Natural killer cell treated with Interleukin-12 subunit alpha and Interleukin-12 subunit beta and Interleukin-15 and Interleukin-18, amount 100 ng/mL, for 72 hours (primary cell): ENCODE results near the gene IL1RAPL2. TPM values are rescaled to one million over a fixed set of nuclear protein-coding genes. Genes with fewer than 3 reads are reported as not detected.
"Not testable (repeated sequence)": the region's sequence is repeated elsewhere in the genome, so short reads cannot be mapped to it uniquely, and the experiment has no call there.

ENCODE experiments used
- ATAC-seq, 2 donors: fragments of 150-1000 bp; cut with Tn5 transposase in 1 of 2; sonication (Bioruptor Pico), chemical (Tn5 transposase) in 1 of 2; 2 replicates each; pipeline ENCODE4 v1.10.0; 2021
- DNase-seq: peaks from one replicate; pipeline ENCODE4 v3.0.0; 2022; ENCODE audit warnings: low spot score
- H3K27ac Mint-ChIP-seq, 2 donors: 1 replicate in 1 of 2; 2 replicates in 1 of 2; pipeline ENCODE4 v1.8.0; 2022; ENCODE audit warnings: mixed read lengths in 2 of 2, mild to moderate bottlenecking in 1 of 2, moderate library complexity in 1 of 2
- H3K27me3 Mint-ChIP-seq, 2 donors: 1 replicate in 1 of 2; 2 replicates in 1 of 2; pipeline ENCODE4 v1.8.0; 2022; ENCODE audit warnings: mixed read lengths in 2 of 2
- H3K36me3 Mint-ChIP-seq: one replicate; pipeline ENCODE4 v1.8.0; 2022; ENCODE audit warnings: mixed read lengths
- H3K4me1 Mint-ChIP-seq, 2 donors: 1 replicate in 1 of 2; 2 replicates in 1 of 2; pipeline ENCODE4 v1.8.0; 2022; ENCODE audit warnings: low read depth in 2 of 2, mixed read lengths in 2 of 2, mild to moderate bottlenecking in 1 of 2
- H3K4me3 Mint-ChIP-seq: one replicate; pipeline ENCODE4 v1.8.0; 2022; ENCODE audit warnings: mixed read lengths
- H3K9me3 Mint-ChIP-seq: 2 replicates; pipeline ENCODE4 v1.8.0; 2022; ENCODE audit warnings: mixed read lengths
- total RNA-seq, 2 donors: library from RNA; stranded (reverse); gene quantifications; one replicate each; pipeline ENCODE4 v1.2.3, GENCODE V29; 2022

IL1RAPL2 gene
- total RNA-seq, 2 donors from 2014 or later = not detected

- no peaks in the 10 kb centered on the region for H3K36me3 Mint-ChIP-seq
- H3K4me1 Mint-ChIP-seq = no peaks in the 10 kb centered on the region
- no peak overlapping the region for H3K27ac Mint-ChIP-seq
- no peak overlapping the region for H3K4me3 Mint-ChIP-seq
- H3K9me3 Mint-ChIP-seq = peaks cover 10% of the 10 kb centered on the region
- ATAC-seq = no peak
- DNase-seq = no peak
- H3K27me3 Mint-ChIP-seq = peaks cover 0 to 3% of the 10 kb centered on the region in 2 donors
Measured at GRCh38 chrX:104641176-104641575, 75.2 kb downstream of the IL1RAPL2 start.

GRCh38 chrX:104647084-104647483 is 81.1 kb downstream of the IL1RAPL2 start:
- Mint-ChIP-seq H3K36me3 (no peaks in the 10 kb centered on the region), H3K9me3 (peaks cover 1% of the 10 kb centered on the region), H3K27me3 (peaks cover 0 to 2% of the 10 kb centered on the region in 2 donors), H3K4me3 (no peak overlapping the region), H3K4me1 (no peaks in the 10 kb centered on the region), H3K27ac (no peak overlapping the region)
- ATAC-seq = no peak
- DNase-seq = no peak

GRCh38 chrX:104659005-104659744 is 93.2 kb downstream of the IL1RAPL2 start:
- Mint-ChIP-seq H3K27ac (no peak overlapping the region), H3K4me1 (no peaks in the 10 kb centered on the region), H3K27me3 (peaks cover 0 to 2% of the 10 kb centered on the region in 2 donors), H3K36me3 (no peaks in the 10 kb centered on the region), H3K9me3 (no peaks in the 10 kb centered on the region), H3K4me3 (no peak overlapping the region)
- ATAC-seq = no peak
- DNase-seq = no peak

GRCh38 chrX:104660092-104660491 is 94.1 kb downstream of the IL1RAPL2 start:
- Mint-ChIP-seq H3K36me3 (no peaks in the 10 kb centered on the region), H3K9me3 (no peaks in the 10 kb centered on the region), H3K4me1 (no peaks in the 10 kb centered on the region), H3K4me3 (no peak overlapping the region), H3K27ac (no peak overlapping the region), H3K27me3 (peaks cover 0 to 2% of the 10 kb centered on the region in 2 donors)
- ATAC-seq = no peak
- DNase-seq = no peak

- peaks cover 0 to 2% of the 10 kb centered on the region in 2 donors for H3K27me3 Mint-ChIP-seq
- DNase-seq (no peak), ATAC-seq (no peak)
- H3K36me3 Mint-ChIP-seq = no peaks in the 10 kb centered on the region
- H3K4me1 Mint-ChIP-seq = no peaks in the 10 kb centered on the region
- H3K27ac Mint-ChIP-seq = no peak overlapping the region
- no peak overlapping the region for H3K4me3 Mint-ChIP-seq
- no peaks in the 10 kb centered on the region for H3K9me3 Mint-ChIP-seq
Measured at GRCh38 chrX:104662694-104663093, 96.7 kb downstream of the IL1RAPL2 start.

GRCh38 chrX:104665691-104666090 is 99.7 kb downstream of the IL1RAPL2 start:
- ATAC-seq (no peak), DNase-seq (no peak)
- Mint-ChIP-seq H3K27ac (no peak overlapping the region), H3K9me3 (no peaks in the 10 kb centered on the region), H3K27me3 (no peaks in the 10 kb centered on the region), H3K4me3 (no peak overlapping the region), H3K36me3 (no peaks in the 10 kb centered on the region), H3K4me1 (no peaks in the 10 kb centered on the region)

GRCh38 chrX:104668550-104668949 is 102.6 kb downstream of the IL1RAPL2 start:
- Mint-ChIP-seq H3K36me3 (no peaks in the 10 kb centered on the region), H3K4me3 (no peak overlapping the region), H3K4me1 (no peaks in the 10 kb centered on the region), H3K27me3 (no peaks in the 10 kb centered on the region), H3K9me3 (no peaks in the 10 kb centered on the region), H3K27ac (no peak overlapping the region)
- DNase-seq (no peak), ATAC-seq (no peak)

- Mint-ChIP-seq H3K36me3 (no peaks in the 10 kb centered on the region), H3K4me3 (no peak overlapping the region), H3K27me3 (no peaks in the 10 kb centered on the region), H3K9me3 (no peaks in the 10 kb centered on the region), H3K4me1 (no peaks in the 10 kb centered on the region), H3K27ac (no peak overlapping the region)
- DNase-seq (no peak), ATAC-seq (no peak)
Measured at GRCh38 chrX:104669063-104669462, 103.1 kb downstream of the IL1RAPL2 start.

GRCh38 chrX:104670051-104670450 is 104.1 kb downstream of the IL1RAPL2 start:
- no peaks in the 10 kb centered on the region for H3K4me1 Mint-ChIP-seq
- ATAC-seq = no peak
- no peak for DNase-seq
- H3K9me3 Mint-ChIP-seq = no peaks in the 10 kb centered on the region
- H3K27ac Mint-ChIP-seq = no peak overlapping the region
- H3K36me3 Mint-ChIP-seq = no peaks in the 10 kb centered on the region
- H3K4me3 Mint-ChIP-seq = no peak overlapping the region
- H3K27me3 Mint-ChIP-seq = no peaks in the 10 kb centered on the region

- not testable (repeated sequence) for H3K4me3 Mint-ChIP-seq, H3K4me1 Mint-ChIP-seq, H3K36me3 Mint-ChIP-seq, ATAC-seq, H3K27me3 Mint-ChIP-seq, DNase-seq, H3K27ac Mint-ChIP-seq, H3K9me3 Mint-ChIP-seq
Measured at GRCh38 chrX:104677517-104677916, 111.5 kb downstream of the IL1RAPL2 start.

GRCh38 chrX:104679175-104679574 is 113.2 kb downstream of the IL1RAPL2 start:
- no peak for ATAC-seq
- DNase-seq = no peak
- no peak overlapping the region for H3K27ac Mint-ChIP-seq
- H3K9me3 Mint-ChIP-seq = peaks cover 4% of the 10 kb centered on the region
- H3K4me3 Mint-ChIP-seq = no peak overlapping the region
- H3K36me3 Mint-ChIP-seq = no peaks in the 10 kb centered on the region
- H3K27me3 Mint-ChIP-seq = no peaks in the 10 kb centered on the region
- H3K4me1 Mint-ChIP-seq = no peaks in the 10 kb centered on the region

GRCh38 chrX:104681214-104681613 is 115.2 kb downstream of the IL1RAPL2 start:
- H3K4me3 Mint-ChIP-seq = no peak overlapping the region
- H3K27ac Mint-ChIP-seq = no peak overlapping the region
- H3K27me3 Mint-ChIP-seq = no peaks in the 10 kb centered on the region

GRCh38 chrX:104684077-104684476 is 118.1 kb downstream of the IL1RAPL2 start:
- no peaks in the 10 kb centered on the region for H3K27me3 Mint-ChIP-seq
- ATAC-seq (no peak), DNase-seq (no peak)
- H3K27ac Mint-ChIP-seq = no peak overlapping the region
- no peaks in the 10 kb centered on the region for H3K4me1 Mint-ChIP-seq
- H3K36me3 Mint-ChIP-seq = no peaks in the 10 kb centered on the region
- H3K9me3 Mint-ChIP-seq = no peaks in the 10 kb centered on the region
- no peak overlapping the region for H3K4me3 Mint-ChIP-seq

More at GRCh38 chrX:104681214-104681613, 115.2 kb downstream of the IL1RAPL2 start:
- no peaks in the 10 kb centered on the region for H3K36me3 Mint-ChIP-seq
- DNase-seq (no peak), ATAC-seq (no peak)
- H3K9me3 Mint-ChIP-seq = peaks cover 4% of the 10 kb centered on the region
- H3K4me1 Mint-ChIP-seq = no peaks in the 10 kb centered on the region

GRCh38 chrX:104695593-104695992 is 129.6 kb downstream of the IL1RAPL2 start:
- no peak for ATAC-seq
- DNase-seq = no peak
- H3K27ac Mint-ChIP-seq = no peak overlapping the region

GRCh38 chrX:104696667-104697066 is 130.7 kb downstream of the IL1RAPL2 start:
- peaks cover 0 to 5% of the 10 kb centered on the region in 2 donors for H3K27me3 Mint-ChIP-seq
- no peak overlapping the region for H3K4me3 Mint-ChIP-seq
- DNase-seq (no peak), ATAC-seq (no peak)
- no peaks in the 10 kb centered on the region for H3K4me1 Mint-ChIP-seq
- no peaks in the 10 kb centered on the region for H3K9me3 Mint-ChIP-seq
- H3K36me3 Mint-ChIP-seq = no peaks in the 10 kb centered on the region
- no peak overlapping the region for H3K27ac Mint-ChIP-seq

More at GRCh38 chrX:104695593-104695992, 129.6 kb downstream of the IL1RAPL2 start:
- peaks cover 0 to 7% of the 10 kb centered on the region in 2 donors for H3K27me3 Mint-ChIP-seq
- no peaks in the 10 kb centered on the region for H3K36me3 Mint-ChIP-seq
- H3K9me3 Mint-ChIP-seq = no peaks in the 10 kb centered on the region
- no peaks in the 10 kb centered on the region for H3K4me1 Mint-ChIP-seq
- H3K4me3 Mint-ChIP-seq = no peak overlapping the region
